HFFc6 (cell line): ENCODE measurements around the gene MTSS2. TPM values are rescaled to one million over a fixed set of nuclear protein-coding genes. Genes with fewer than 3 reads are reported as not detected.
A peak's percentile ranks its signal among the peaks of the same experiment; 100 is the strongest.

Source experiments
- DNase-seq: peaks from one replicate; pipeline ENCODE4 v3.0.0-alpha.2; 2018
- H3K27ac Mint-ChIP-seq: 2 replicates; pipeline ENCODE4 v1.8.0; 2020; ENCODE audit warnings: mild to moderate bottlenecking, mixed read lengths
- H3K27me3 Mint-ChIP-seq: 2 replicates; pipeline ENCODE4 v1.8.0; 2021; ENCODE audit warnings: mild to moderate bottlenecking, moderate library complexity, mixed read lengths; ENCODE audit not compliant: insufficient read depth
- H3K36me3 Mint-ChIP-seq: 2 replicates; pipeline ENCODE4 v1.8.0; 2021; ENCODE audit warnings: low read depth, mixed read lengths
- H3K4me1 Mint-ChIP-seq: 2 replicates; pipeline ENCODE4 v1.8.0; 2020; ENCODE audit warnings: low read depth, mixed read lengths
- H3K4me3 Mint-ChIP-seq: 2 replicates; pipeline ENCODE4 v1.8.0; 2020; ENCODE audit warnings: mild to moderate bottlenecking, moderate library complexity, mixed read lengths
- H3K9me3 Mint-ChIP-seq: 2 replicates; pipeline ENCODE4 v1.8.0; 2020; ENCODE audit warnings: mild to moderate bottlenecking, mixed read lengths
- CTCF ChIP-seq: fragments of 200-600 bp; sonication (generic); IDR thresholded peaks from 2 replicates; pipeline ENCODE4 v1.5.0; 2021; ENCODE audit warnings: antibody characterized with exemption, mild to moderate bottlenecking
- total RNA-seq, 6 experiments: library from RNA; stranded (reverse); fragmentation: NEBNext Ultra II Directional; extraction: Animal tissue kit (Norgen Biotek cat#: 25700); gene quantifications; 2 replicates in 1 of 6; 3 replicates in 5 of 6; pipeline ENCODE4 v1.2.3, GENCODE V29; 2021

MTSS2 gene
- total RNA-seq, 6 experiments from 2014 or later = 82.0 to 96.1 (median 86.5) TPM

- Mint-ChIP-seq H3K27me3 (peaks cover 7% of the 10 kb centered on the region), H3K27ac (peak overlapping the region; percentile 80), H3K9me3 (no peaks in the 10 kb centered on the region), H3K4me3 (peak overlapping the region; percentile 86), H3K4me1 (peaks cover 36% of the 10 kb centered on the region), H3K36me3 (no peaks in the 10 kb centered on the region)
- TF ChIP-seq CTCF = peak; percentile 96
- DNase-seq = peak; percentile 82
Measured at GRCh38 chr16:70653809-70654771, 31.8 kb downstream of the MTSS2 start.

DNA sequence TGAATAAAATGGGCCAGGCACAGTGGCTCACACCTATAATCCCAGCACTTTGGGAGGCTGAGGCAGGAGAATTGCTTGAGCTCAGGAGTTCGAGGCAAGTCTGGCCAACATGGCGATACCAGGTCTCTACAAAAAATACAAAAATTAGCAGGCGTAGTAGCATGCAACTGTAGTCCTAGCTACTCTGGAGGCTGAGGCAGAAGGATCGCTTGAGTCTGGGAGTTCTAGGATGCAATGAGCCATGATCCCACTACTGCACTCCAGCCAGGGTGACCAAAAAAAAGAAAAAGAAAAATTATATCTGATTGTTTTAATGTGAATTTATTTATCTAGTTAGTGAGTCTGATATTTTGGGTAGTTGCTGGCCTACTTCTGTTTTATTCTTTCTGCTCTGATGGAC, 32.4 kb downstream of the MTSS2 start:
- H3K4me3 Mint-ChIP-seq = no peak overlapping the region
- no peaks in the 10 kb centered on the region for H3K36me3 Mint-ChIP-seq
- TF ChIP-seq CTCF = no peak
- H3K9me3 Mint-ChIP-seq = no peaks in the 10 kb centered on the region
- DNase-seq = no peak
- peaks cover 41% of the 10 kb centered on the region for H3K4me1 Mint-ChIP-seq
- peak overlapping the region; percentile 80; the same call in 1 of the 2 replicates for H3K27ac Mint-ChIP-seq
- peaks cover 6% of the 10 kb centered on the region; the same call in 1 of the 2 replicates for H3K27me3 Mint-ChIP-seq

- H3K27me3 Mint-ChIP-seq = peaks cover 11% of the 10 kb centered on the region; the same call in 1 of the 2 replicates
- peaks cover 41% of the 10 kb centered on the region for H3K4me1 Mint-ChIP-seq
- TF ChIP-seq CTCF = no peak
- no peak overlapping the region for H3K4me3 Mint-ChIP-seq
- no peaks in the 10 kb centered on the region for H3K9me3 Mint-ChIP-seq
- DNase-seq = no peak
- H3K36me3 Mint-ChIP-seq = no peaks in the 10 kb centered on the region
- H3K27ac Mint-ChIP-seq = no peak overlapping the region
Measured at GRCh38 chr16:70652322-70652721, 33.5 kb downstream of the MTSS2 start.

DNA sequence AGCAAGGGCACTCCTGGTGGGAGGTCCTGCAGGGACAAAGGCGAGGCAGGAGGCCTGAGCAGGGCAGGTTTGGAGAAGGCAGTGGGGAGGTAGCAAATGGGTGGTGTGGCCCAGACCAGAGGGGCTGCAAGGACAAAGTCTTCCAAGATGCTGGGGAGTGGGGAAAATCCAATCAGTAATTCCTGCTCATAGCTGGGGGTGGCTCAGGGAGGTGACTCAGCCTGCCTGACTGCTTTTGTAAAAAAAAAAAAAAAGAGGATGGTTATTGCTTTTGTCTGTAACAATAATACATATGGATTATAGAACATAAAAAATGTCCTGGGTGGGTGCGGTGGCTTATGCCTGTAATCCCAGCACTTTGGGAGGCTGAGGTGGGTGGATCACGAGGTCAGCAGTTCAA, 34.3 kb downstream of the MTSS2 start:
- DNase-seq = no peak
- H3K4me1 Mint-ChIP-seq = peaks cover 41% of the 10 kb centered on the region
- H3K9me3 Mint-ChIP-seq = no peaks in the 10 kb centered on the region
- no peak overlapping the region for H3K4me3 Mint-ChIP-seq
- TF ChIP-seq CTCF = no peak
- H3K27me3 Mint-ChIP-seq = peaks cover 11% of the 10 kb centered on the region; the same call in 1 of the 2 replicates
- H3K27ac Mint-ChIP-seq = no peak overlapping the region
- no peaks in the 10 kb centered on the region for H3K36me3 Mint-ChIP-seq

DNA sequence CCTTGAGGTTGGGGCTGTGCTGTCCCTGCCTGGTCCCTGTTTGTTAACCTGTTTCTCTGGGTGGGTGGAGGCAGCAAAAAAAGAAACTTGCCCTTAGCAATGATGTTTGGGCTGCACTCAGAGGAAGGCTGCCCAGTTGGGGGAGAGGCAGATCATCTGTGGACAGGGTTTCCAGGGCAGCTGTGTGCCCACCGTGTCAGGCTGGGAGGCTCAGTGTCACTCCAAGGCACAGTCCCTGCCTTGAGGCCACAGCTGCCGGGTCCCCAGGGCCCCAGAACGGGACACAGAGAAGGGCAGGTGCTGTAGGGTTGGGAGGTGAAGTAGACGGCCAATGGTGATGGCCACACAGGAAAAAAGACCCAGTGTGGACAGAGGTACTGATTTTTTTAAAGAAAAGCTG, 35.6 kb downstream of the MTSS2 start:
- Mint-ChIP-seq H3K4me1 (peaks cover 41% of the 10 kb centered on the region), H3K36me3 (no peaks in the 10 kb centered on the region), H3K9me3 (no peaks in the 10 kb centered on the region), H3K27ac (no peak overlapping the region; the same call in 1 of the 2 replicates), H3K4me3 (no peak overlapping the region), H3K27me3 (peaks cover 17% of the 10 kb centered on the region)
- no peak for DNase-seq
- TF ChIP-seq CTCF = no peak
